MM.1S (cell line): ENCODE measurements around the gene MRPS23.

Experiments used
- CTCF ChIP-seq: fragments of 300-600 bp; sonication (generic); IDR thresholded peaks from 2 replicates; pipeline ENCODE4 v1.5.1; 2016; ENCODE audit warnings: antibody characterized with exemption, low read length, mixed read lengths
- EZH2 ChIP-seq: fragments of 300-600 bp; sonication (generic); optimal IDR thresholded peaks from 2 replicates; pipeline ENCODE3; 2017; ENCODE audit warnings: low read depth, mild to moderate bottlenecking, antibody characterized with exemption, low read length, mixed read lengths

- no peak for TF ChIP-seq CTCF
- no peak for TF ChIP-seq EZH2
These were observed 45.0 kb upstream of the MRPS23 start for GRCh38 chr17:57894848-57895247.
